ENCODE measurements around the gene SPI1.

The SPI1 gene

DNA sequence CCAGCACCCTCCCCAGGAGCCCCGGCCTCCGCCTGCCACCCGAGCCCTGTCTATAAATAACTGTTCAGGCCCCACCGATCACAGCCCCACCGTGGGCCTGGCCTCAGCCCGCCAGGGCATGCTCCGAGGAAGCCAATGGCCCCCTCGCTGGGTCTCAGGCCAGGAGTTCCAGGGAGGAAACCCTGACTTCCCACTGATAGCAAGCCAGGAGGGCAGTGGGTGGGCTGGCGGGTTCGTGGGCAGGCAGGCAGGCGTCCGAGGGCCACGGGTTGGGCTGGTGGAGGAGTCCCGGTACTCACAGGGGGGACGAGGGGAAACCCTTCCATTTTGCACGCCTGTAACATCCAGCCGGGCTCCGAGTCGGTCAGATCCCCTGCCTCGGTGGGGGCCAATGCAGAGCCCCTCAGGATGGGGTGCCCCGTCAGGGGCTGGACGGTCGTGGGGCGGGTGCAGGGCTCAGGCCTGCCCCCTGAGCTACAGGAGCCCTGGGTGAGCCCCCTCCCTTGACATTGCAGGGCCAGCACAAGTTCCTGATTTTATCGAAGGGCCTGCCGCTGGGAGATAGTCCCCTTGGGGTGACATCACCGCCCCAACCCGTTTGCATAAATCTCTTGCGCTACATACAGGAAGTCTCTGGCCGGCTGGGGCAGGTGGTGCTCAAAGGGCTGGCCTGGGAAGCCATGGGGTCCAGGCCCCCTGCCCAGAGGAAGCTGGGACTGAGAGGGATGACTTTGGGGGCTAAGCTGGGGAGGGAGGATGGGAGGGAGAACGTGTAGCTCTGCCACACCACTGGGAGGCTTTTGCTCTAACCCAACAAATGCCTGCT, at the start of gene SPI1:
SPI1 (minus strand) TSS at position 538 of the 826 bp plus-strand sequence; CDS start at position 344, 194 bp downstream.
- in situ Hi-C loops (cut with HindIII; ENCODE audit: low sequenced_read_pairs), result no loop called here

DNA sequence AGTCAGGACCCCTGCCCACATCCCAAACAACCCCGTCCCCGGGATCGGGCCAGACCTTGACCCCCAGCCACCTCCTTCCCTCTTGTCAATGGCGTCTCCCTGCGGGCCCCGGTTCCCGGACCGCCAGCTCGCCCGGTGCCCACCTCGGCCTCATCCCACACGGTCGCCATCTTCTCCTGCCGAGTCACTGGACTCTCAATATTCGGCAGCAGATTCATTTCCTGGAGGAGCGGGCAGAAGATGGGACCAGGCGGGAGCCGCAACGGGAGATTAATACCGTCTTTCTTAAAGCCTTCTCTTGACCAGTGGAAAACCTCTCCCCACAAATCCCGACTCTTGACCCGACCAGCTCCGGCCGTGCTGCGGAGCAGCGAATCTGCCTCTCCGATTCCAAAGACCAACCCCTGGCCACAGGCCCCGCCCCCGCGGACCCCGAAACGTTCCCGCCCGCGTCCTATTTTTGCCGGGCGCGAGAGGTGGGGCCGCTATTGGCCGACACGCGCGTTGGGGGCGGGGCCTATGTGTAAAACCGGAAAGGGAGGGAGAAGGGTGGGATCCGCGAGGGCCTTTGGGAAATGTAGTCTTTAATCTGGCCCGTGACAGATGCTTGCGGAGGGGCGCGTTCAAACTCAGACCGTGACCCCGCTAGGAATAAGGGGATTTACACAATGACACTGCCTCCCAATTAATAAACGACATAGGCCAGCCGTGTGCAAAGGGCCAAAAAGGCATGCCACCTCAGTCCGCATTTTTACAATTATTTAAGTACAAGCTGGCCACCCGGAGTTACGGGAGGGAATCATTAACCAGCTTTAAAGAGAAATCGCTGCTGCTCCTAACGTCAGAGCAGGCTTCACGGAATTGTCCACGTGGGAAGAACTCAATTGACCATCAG, 48.0 kb upstream of the SPI1 start, which contains the start of gene PSMC3:
PSMC3 (minus strand) TSS at position 378 of the 895 bp plus-strand sequence; CDS start at position 218, 160 bp downstream.
- in situ Hi-C loops (cut with HindIII; ENCODE audit: low sequenced_read_pairs), result no loop called here

GRCh38 chr11:47425611-47426010, 47.3 kb upstream of the SPI1 start:
- in situ Hi-C loops (cut with HindIII; ENCODE audit: low sequenced_read_pairs), result no loop called here

GRCh38 chr11:47418454-47419259, 40.3 kb upstream of the SPI1 start:
- in situ Hi-C loops (cut with HindIII; ENCODE audit: low sequenced_read_pairs), result no loop called here

DNA sequence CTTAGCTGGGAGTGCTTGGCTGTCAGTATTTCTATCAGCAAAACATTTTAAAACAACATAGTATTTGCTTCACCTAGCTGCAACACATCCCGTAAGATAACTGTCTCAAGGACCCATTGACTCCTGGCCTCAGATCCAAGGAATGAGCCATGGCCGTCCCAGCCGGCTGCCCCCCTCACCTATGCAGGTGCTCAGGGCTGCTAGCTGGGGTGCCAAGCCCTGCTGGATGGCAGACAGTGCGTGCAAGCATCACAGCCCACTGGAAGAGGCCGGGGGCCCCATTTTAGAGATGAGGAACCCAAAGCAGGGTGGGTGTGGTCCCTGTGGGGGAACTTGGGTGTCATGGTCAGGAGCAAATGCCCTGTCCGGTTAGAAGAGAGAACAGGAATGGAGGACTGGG, 39.4 kb upstream of the SPI1 start:
- in situ Hi-C loops (cut with HindIII; ENCODE audit: low sequenced_read_pairs), result no loop called here

DNA sequence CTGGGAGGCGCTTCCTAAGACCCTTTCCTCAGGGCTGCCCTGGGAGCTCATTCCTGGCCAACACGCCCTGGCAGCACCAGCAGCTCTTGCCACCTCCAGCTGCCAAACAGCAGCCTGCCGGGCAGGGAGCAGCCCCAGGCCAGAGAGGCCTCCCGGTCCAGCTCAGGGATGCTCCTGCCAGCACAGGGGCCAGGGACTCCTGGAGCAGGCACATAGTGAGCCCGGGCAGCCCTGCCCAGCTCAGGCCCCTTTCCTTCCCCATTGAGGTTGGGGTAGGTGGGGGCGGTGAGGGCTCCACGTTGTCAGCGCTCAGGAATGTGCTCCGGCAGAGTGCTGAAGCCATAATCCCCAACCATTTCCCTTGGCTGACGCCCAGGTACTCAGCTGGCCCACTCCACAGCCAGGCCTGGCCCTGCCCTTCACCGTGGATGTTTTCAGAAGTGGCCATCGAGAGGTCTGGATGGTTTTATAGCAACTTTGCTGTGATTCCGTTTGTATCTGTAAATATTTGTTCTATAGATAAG, 37.7 kb upstream of the SPI1 start:
- in situ Hi-C loops (cut with HindIII; ENCODE audit: low sequenced_read_pairs), result no loop called here

GRCh38 chr11:47415091-47415854, 36.9 kb upstream of the SPI1 start:
- in situ Hi-C loops (cut with HindIII; ENCODE audit: low sequenced_read_pairs), result no loop called here

DNA sequence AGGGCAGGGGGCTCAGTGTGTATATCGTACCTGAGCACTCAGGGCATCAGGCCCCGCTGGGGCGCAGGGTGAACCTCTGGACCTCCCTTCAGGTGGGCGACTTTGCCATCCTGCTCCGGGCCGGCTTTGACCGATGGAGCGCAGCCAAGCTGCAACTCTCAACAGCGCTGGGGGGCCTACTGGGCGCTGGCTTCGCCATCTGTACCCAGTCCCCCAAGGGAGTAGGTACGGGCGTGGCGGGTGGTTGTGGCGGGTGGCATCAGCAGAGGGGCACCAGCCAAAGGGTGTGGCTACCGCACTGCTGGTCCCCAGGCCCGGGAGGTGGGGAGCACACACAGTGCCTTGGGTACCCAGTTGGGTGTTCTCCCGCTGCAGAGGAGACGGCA, 36.3 kb upstream of the SPI1 start:
- in situ Hi-C loops (cut with HindIII; ENCODE audit: low sequenced_read_pairs), result no loop called here

DNA sequence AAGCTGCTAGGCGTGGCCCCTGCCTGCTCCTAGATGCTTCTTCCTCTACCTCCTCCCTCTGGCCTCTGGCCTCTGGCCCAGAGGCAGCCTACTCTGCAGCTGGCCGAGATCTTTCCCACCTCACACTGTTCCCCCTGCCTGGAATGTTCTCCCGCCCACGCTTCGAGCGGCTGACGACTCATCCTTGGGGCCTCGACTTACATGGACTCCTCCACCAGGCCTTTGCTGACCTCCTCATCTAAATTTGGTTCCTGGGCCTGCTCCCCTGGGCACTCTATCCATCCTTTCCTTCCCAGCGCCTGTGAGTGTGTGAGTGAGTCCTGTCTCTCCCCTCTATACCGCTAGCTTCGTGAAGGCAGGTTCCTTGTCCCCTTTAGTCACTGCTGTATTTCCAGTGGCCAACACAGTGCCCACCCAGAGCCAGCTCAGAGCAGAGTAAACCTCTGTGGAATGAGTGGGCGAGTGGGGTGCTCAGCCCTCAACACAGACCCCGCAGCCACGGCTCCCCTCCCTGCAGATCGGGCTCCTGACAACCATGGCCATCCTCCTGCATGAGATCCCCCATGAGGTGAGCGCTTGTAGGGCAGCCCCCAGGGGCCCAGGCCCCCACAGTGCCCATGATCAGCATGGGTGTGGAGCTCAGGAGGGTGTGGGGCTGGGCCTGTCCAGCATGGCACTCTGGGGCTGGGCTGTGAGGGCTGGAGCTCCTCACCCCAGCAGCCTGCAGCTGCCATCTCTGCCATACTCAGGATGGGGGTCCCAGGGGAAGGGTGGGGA, 35.7 kb upstream of the SPI1 start:
- in situ Hi-C loops (cut with HindIII; ENCODE audit: low sequenced_read_pairs), result no loop called here

DNA sequence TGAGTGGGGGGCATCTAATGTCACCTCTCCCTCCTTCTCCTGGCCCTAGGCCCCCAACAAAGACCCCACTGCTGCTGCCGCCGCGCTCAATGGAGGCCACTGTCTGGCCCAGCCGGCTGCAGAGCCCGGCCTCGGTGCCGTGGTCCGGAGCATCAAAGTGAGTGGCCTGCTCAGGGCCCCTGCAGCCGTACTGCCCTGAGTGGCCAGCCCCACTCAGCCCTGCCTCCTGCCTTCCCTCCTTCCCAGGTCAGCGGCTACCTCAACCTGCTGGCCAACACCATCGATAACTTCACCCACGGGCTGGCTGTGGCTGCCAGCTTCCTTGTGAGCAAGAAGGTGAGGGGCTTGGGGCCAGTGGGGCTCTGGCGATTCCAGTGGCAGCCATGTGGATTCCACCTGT, 35.0 kb upstream of the SPI1 start:
- in situ Hi-C loops (cut with HindIII; ENCODE audit: low sequenced_read_pairs), result no loop called here

GRCh38 chr11:47411884-47412746, 33.8 kb upstream of the SPI1 start:
- in situ Hi-C loops (cut with HindIII; ENCODE audit: low sequenced_read_pairs), result no loop called here

GRCh38 chr11:47410370-47411264, 32.3 kb upstream of the SPI1 start:
- in situ Hi-C loops (cut with HindIII; ENCODE audit: low sequenced_read_pairs), result no loop called here

DNA sequence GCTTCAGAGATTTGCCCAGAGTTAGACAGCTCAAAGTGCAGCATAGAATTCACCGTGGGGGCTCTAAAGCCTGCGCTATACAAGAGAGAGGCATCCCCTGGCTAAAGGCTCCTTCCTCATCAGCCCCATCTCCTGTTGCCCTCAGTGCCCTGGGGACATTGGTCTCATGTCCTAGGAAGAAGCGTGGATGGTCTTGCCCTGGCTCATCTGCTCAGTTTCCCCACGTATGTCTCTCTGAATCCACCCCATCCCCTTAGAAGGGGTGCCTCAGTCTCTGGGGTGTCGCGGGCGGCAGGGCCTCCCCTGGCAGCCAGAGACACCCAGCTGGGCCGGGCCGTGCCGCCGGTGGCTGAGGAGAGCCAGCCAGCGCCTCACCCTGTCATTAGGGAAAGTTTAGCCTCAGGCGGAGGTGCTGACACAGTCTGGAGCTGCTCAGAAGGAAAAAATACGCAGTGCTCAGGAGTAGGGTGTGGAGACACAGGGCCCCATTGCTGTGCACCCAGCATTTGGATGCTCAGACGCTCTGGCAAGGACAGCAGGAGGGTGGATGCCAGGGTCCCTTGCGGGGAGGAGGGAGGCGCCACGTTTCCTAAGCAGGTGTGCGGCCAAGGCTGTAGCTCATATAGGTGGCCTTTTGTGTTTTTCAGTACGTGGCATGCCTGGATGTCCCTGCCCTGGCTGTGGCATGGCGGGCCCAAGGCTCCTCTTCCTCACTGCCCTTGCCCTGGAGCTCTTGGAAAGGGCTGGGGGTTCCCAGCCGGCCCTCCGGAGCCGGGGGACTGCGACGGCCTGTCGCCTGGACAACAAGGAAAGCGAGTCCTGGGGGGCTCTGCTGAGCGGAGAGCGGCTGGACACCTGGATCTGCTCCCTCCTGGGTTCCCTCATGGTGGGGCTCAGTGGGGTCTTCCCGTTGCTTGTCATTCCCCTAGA, 31.4 kb upstream of the SPI1 start:
- in situ Hi-C loops (cut with HindIII; ENCODE audit: low sequenced_read_pairs), result loop anchor here (5.0 kb wide), 1 partner anchor 77 kb away; no protein-coding TSS in a partner anchor

- in situ Hi-C loops (cut with HindIII; ENCODE audit: low sequenced_read_pairs), result loop anchor here (5.0 kb wide), 1 partner anchor 77 kb away; no protein-coding TSS in a partner anchor
These were observed 30.5 kb upstream of the SPI1 start for GRCh38 chr11:47408598-47409439.
